GM11168 (cell line): ENCODE results near the gene AWAT2.
"Not testable (repeated sequence)": the region's sequence is repeated elsewhere in the genome, so short reads cannot be mapped to it uniquely, and the experiment has no call there.

Source experiments
- in situ Hi-C: fragments of 300-500 bp; cut with MboI; formaldehyde crosslinking; loops from one replicate; pipeline ENCODE4 v1.12.0; 2022; ENCODE audit warnings: low sequenced_read_pairs; ENCODE audit not compliant: unreplicated experiment

Gene AWAT2

GRCh38 chrX:70007946-70008345, 41.8 kb downstream of the AWAT2 start:
- in situ Hi-C loops, result no loop called here

DNA sequence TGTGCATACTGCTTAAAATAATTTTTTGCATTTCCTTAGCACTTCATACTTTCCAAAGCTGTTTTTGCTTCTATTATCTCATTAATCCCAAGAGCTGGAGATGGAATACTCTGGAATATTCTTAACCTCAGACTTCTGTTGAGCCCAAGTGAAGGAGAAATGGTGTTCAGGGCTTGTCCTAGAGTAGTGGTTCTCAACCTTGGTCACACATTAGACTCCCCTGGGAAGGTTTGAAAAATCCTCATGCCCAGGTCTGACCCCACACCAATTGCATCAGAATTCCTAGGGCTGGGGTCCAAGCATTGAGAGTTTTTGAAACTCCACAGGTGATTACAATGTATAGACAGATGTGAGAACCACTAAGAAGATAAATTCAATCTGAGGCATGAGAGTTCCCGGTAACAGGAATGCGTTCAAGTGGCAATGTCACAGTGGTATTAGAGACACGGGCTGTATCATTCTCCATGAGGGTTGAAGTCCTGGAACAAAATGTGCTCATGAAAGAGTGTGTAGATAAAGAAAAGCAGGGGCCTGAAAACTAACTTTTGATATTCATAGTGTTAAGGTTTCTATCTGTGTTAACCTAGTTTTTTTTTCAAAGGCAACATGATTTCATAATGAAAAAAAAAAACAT, 47.9 kb downstream of the AWAT2 start:
- in situ Hi-C loops, result no loop called here

- in situ Hi-C loops, result no loop called here
Measured at GRCh38 chrX:70001269-70001668, 48.5 kb downstream of the AWAT2 start.

DNA sequence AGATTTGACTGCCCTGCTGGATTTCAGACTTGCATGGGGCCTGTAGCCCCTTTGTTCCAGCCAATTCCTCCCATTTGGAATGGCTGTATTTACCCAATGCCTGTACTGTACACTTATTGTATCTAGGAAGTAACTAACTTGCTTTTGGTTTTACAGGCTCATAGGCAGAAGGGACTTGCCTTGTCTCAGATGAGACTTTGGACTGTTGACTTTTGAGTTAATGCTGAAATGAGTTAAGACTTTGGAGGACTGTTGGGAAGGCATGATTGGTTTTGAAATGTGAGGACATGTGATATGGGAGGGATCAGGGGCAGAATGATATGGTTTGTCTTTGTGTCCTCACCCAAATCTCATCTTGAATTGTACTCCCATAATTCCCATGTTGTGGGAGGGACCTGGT, 51.4 kb downstream of the AWAT2 start:
- in situ Hi-C loops, result not testable (repeated sequence)

DNA sequence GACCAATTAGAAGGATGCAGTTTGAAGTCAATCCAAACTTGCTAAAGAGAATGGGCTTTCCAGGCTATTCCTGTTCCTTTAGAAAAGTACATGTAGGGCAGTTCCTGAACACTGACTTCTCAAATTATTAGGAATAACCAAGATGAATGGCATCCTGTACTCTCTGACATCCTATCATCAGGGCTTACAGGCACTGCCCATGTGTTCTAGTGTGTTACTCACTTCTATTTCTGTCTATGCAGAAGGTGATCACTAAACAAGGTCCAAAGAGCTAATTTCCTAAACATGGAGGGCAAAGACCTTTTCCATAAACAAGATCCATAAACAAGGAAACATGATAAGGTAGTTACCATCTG, 53.6 kb downstream of the AWAT2 start:
- in situ Hi-C loops, result no loop called here

- in situ Hi-C loops, result no loop called here
Measured at GRCh38 chrX:69995362-69996112, 54.2 kb downstream of the AWAT2 start.

GRCh38 chrX:69993494-69993893, 56.2 kb downstream of the AWAT2 start:
- in situ Hi-C loops, result no loop called here

DNA sequence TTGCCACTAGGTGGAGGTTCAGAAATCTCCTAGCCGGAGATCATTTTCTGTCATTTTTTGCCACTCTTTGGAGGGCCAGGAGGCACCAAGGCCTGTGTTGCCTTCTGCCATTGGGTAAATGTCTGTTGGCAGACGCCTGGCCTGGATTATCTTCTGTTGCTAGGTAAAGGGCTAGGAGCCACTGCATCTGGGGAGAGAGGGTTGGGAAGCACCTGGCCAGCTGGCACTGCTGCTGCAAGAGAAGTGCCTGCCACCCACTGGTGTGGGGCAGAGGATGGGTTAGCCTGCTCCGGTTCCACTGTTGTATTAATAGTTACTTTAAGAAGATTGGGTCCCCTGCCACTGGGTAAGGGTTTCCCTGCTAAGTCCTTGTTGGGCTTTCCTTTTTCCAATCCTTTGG, 58.1 kb downstream of the AWAT2 start:
- in situ Hi-C loops, result no loop called here
